SK-N-MC (cell line): Measurements from ENCODE around the gene GPR89B.
"Not testable (repeated sequence)": the region's sequence is repeated elsewhere in the genome, so short reads cannot be mapped to it uniquely, and the experiment has no call there.

Source experiments
- DNase-seq: peaks from one replicate; pipeline ENCODE4 v3.0.0-alpha.2; 2011; ENCODE audit warnings: low read depth, low spot score
- H3K27ac ChIP-seq: fragments of 200-600 bp; sonication (generic); 2 replicates; pipeline ENCODE4 v1.5.1; 2016; ENCODE audit warnings: mixed run types
- H3K36me3 ChIP-seq: fragments of 200-600 bp; sonication (generic); 2 replicates; pipeline ENCODE4 v1.6.1; 2017; ENCODE audit warnings: antibody characterized with exemption, low read length, mixed read lengths; ENCODE audit not compliant: insufficient read depth
- H3K4me3 ChIP-seq: fragments of 200-600 bp; sonication (generic); 2 replicates; pipeline ENCODE4 v1.5.1; 2016
- H3K9ac ChIP-seq: fragments of 200-600 bp; sonication (generic); 2 replicates; pipeline ENCODE4 v1.8.0; 2017; ENCODE audit warnings: mixed run types, mixed read lengths; ENCODE audit not compliant: insufficient read length
- H3K9me3 ChIP-seq: fragments of 200-600 bp; sonication (generic); 2 replicates; pipeline ENCODE4 v1.6.1; 2017; ENCODE audit warnings: low read depth, mild to moderate bottlenecking, antibody characterized with exemption, low read length, moderate library complexity, mixed read lengths

The GPR89B gene

DNA sequence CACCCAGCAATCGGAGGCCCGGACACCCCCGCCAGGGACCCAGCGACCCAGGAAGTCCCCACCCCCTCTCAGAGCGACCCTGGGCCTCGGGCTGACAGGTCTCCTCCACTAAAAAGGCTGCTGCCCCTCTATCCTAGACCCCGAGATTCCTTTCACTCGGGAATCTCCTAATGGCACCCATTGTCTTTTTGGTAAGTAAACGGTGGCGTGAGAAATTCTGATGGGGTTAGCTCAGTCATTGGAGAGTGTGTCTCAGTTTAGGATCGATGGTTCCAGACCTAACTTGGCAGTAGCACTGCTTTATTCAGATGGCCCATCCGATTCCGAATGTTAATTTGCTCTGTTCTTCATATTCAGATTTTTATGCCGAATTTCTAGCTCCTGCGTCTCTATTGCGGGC is 104.9 kb downstream of the GPR89B start:
- H3K36me3 ChIP-seq, H3K9me3 ChIP-seq, H3K9ac ChIP-seq, DNase-seq, H3K27ac ChIP-seq, H3K4me3 ChIP-seq: not testable (repeated sequence)

DNA sequence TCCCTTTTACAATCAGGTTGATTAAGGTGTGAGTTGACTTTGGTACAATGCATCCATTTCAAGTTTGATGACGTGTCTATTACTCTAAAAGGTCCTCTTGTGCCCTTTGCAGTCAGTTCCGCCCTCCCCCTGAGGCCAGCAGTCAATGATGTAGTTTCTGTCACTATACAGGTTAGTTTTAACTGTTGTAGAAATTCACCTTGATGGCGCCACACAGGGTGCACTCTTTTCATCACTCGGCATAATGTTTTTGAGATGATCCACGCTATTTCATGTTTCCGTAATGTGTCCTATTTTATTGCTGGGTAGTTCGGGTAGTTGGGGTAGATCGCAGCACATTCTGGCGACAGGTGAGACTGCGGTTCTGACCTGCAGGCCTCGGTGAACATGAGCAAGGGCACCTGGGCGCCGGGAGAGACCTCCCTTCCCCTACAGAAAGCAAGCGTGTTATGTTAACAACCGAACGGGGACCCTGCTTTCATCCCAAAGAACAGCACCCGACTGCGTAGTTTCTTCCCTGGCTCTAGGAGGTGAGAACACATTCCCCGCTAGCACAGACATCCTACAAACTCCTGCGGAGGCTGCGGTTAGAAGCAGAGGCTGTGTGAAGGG is 109.7 kb downstream of the GPR89B start:
- DNase-seq, H3K27ac ChIP-seq, H3K9me3 ChIP-seq, H3K36me3 ChIP-seq, H3K9ac ChIP-seq: not testable (repeated sequence)
- peak overlapping the region; percentile 51; the same call in 1 of the 2 replicates for H3K4me3 ChIP-seq

- not testable (repeated sequence) for DNase-seq, H3K27ac ChIP-seq, H3K9me3 ChIP-seq, H3K36me3 ChIP-seq, H3K9ac ChIP-seq
- peak overlapping the region; percentile 51 for H3K4me3 ChIP-seq
These were observed 110.5 kb downstream of the GPR89B start for GRCh38 chr1:148038462-148039333.
